ENCODE data around the gene STX12.

The STX12 gene

GRCh38 chr1:27759236-27759635 lies 13.8 kb upstream of the STX12 start:
- no peak for DNase-seq (ENCODE audit: low spot score)
- in situ Hi-C loops (cut with MboI; ENCODE audit: low sequenced_read_pairs, unreplicated experiment) = no loop called here
- no peak for TF ChIP-seq CTCF (IDR thresholded peaks at IDR 0.05; ENCODE audit: borderline replicate concordance, control extremely low read depth, extremely low read depth, insufficient read depth, missing control alignments)

- in situ Hi-C loops (cut with MboI; ENCODE audit: low sequenced_read_pairs, unreplicated experiment) = no loop called here
- TF ChIP-seq CTCF (IDR thresholded peaks at IDR 0.05; ENCODE audit: borderline replicate concordance, control extremely low read depth, extremely low read depth, insufficient read depth, missing control alignments) = no peak
- no peak for DNase-seq (ENCODE audit: low spot score)
Measured at GRCh38 chr1:27760426-27760825, 12.6 kb upstream of the STX12 start.

- no peak for DNase-seq (ENCODE audit: low spot score)
- no peak for TF ChIP-seq CTCF (IDR thresholded peaks at IDR 0.05; ENCODE audit: borderline replicate concordance, control extremely low read depth, extremely low read depth, insufficient read depth, missing control alignments)
- in situ Hi-C loops (cut with MboI; ENCODE audit: low sequenced_read_pairs, unreplicated experiment) = no loop called here
Measured at GRCh38 chr1:27762033-27762432, 11.0 kb upstream of the STX12 start.

- TF ChIP-seq CTCF (IDR thresholded peaks at IDR 0.05; ENCODE audit: borderline replicate concordance, control extremely low read depth, extremely low read depth, insufficient read depth, missing control alignments) = no peak
- in situ Hi-C loops (cut with MboI; ENCODE audit: low sequenced_read_pairs, unreplicated experiment) = no loop called here
- DNase-seq (ENCODE audit: low spot score) = no peak
Measured at GRCh38 chr1:27763358-27763757, 9.7 kb upstream of the STX12 start.

GRCh38 chr1:27770293-27770830 lies 2.7 kb upstream of the STX12 start:
- in situ Hi-C loops (cut with MboI; ENCODE audit: low sequenced_read_pairs, unreplicated experiment) = no loop called here
- TF ChIP-seq CTCF (IDR thresholded peaks at IDR 0.05; ENCODE audit: borderline replicate concordance, control extremely low read depth, extremely low read depth, insufficient read depth, missing control alignments) = no peak
- DNase-seq (ENCODE audit: low spot score) = no peak

GRCh38 chr1:27772036-27772931 lies 735 bp upstream of the STX12 start:
- in situ Hi-C loops (cut with MboI; ENCODE audit: low sequenced_read_pairs, unreplicated experiment) = no loop called here
- no peak for DNase-seq (ENCODE audit: low spot score)
- TF ChIP-seq CTCF (IDR thresholded peaks at IDR 0.05; ENCODE audit: borderline replicate concordance, control extremely low read depth, extremely low read depth, insufficient read depth, missing control alignments) = no peak
